Lower leg skin (tissue), 3 donors: ENCODE results near the gene KIF25.

ENCODE experiments used
- CTCF ChIP-seq, 3 donors: fragments of 450-650 bp; IDR thresholded peaks; one replicate each; pipeline ENCODE4 v1.5.1; 2016; ENCODE audit warnings: antibody characterized with exemption in 3 of 3, mild to moderate bottlenecking in 3 of 3, moderate library complexity in 2 of 3
- POLR2A ChIP-seq, 2 donors: fragments of 450-650 bp; IDR thresholded peaks; one replicate each; pipeline ENCODE4 v1.6.1; 2016 to 2017; ENCODE audit warnings: antibody characterized with exemption in 2 of 2, mild to moderate bottlenecking in 1 of 2, moderate library complexity in 1 of 2

GRCh38 chr6:168033791-168034190 lies 36.3 kb downstream of the KIF25 start:
- TF ChIP-seq CTCF (IDR thresholded peaks at IDR 0.05): no peak
- no peak for TF ChIP-seq POLR2A (IDR thresholded peaks at IDR 0.05)
